A375 (cell line): ENCODE data around the gene NECTIN3. TPM values are rescaled to one million over a fixed set of nuclear protein-coding genes. Genes with fewer than 3 reads are reported as not detected.

Experiments used
- total RNA-seq: library from RNA; depleted of rRNA; stranded (reverse); fragments of >200 nt; shearing (Covaris generic); gene quantifications from 2 replicates; pipeline ENCODE4 v1.2.3, GENCODE V29; 2014; rRNA removed

Gene NECTIN3, protein sequence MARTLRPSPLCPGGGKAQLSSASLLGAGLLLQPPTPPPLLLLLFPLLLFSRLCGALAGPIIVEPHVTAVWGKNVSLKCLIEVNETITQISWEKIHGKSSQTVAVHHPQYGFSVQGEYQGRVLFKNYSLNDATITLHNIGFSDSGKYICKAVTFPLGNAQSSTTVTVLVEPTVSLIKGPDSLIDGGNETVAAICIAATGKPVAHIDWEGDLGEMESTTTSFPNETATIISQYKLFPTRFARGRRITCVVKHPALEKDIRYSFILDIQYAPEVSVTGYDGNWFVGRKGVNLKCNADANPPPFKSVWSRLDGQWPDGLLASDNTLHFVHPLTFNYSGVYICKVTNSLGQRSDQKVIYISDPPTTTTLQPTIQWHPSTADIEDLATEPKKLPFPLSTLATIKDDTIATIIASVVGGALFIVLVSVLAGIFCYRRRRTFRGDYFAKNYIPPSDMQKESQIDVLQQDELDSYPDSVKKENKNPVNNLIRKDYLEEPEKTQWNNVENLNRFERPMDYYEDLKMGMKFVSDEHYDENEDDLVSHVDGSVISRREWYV
- 32.8 and 34.6 TPM in 2 replicates for total RNA-seq

DNA sequence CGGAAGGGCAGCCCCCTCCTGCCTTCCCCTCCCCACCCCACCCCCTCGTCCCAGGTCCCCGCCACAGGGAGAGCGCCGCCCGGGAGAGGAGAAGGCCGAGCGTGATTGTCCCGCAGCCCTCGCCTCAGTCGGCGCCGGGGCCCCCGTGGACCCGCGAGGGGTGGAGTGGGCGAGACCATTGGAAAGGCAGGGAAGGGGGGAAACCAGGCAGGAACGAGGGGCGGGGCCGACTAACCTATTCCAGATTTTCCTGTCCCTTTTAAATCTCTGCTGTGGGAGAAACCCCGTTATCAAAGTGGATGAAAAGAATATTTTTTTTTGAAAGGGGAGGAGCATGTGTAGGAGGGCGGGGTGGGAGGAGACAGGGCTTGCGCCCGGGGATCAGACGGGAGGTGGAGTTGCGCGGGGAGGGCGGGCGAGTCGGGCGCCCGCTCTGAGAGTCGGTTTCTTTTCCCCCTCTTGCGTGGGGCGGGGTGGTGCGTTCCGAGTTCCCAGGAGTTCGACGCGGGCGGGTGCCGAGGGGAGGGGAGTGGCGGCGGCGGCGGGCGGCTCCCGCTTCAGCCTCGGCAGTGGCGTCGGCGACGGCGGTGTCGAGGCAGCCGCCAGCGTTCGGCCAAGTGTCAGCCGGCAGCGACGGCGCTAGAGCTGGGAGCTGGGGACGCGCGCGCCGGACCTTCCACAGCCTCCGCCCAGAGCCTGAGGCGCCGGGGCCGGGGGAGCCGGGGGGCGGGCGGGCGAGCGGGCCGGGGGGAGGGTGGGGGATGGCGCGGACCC is at the start of gene NECTIN3:
Gene NECTIN3, plus strand, starts transcription at position 560 of the 774 bp plus-strand sequence. Its CDS starts 202 bp downstream, at position 762.

